SK-N-SH (cell line): Measurements from ENCODE around the gene FOXG1.

Experiments
- CHD2 ChIP-seq: fragments of 150-350 bp; IDR thresholded peaks from 2 replicates; pipeline ENCODE4 v1.6.1; 2018; ENCODE audit warnings: low read length; ENCODE audit not compliant: partially characterized antibody
- CTCF ChIP-seq: fragments of 200-600 bp; sonication (generic); IDR thresholded peaks from 2 replicates; pipeline ENCODE4 v1.6.1; 2017; ENCODE audit warnings: antibody characterized with exemption, mild to moderate bottlenecking, moderate library complexity
- EP300 ChIP-seq, 2 experiments: IDR thresholded peaks; 2 replicates each; pipeline versions ENCODE4 v1.4.0 to v1.6.1; 2012; ENCODE audit warnings: borderline replicate concordance in 1 of 2, low read depth in 1 of 2, low read length in 1 of 2
- GABPA ChIP-seq: IDR thresholded peaks from 2 replicates; pipeline ENCODE4 v1.4.0; 2012; ENCODE audit warnings: low read depth, mild to moderate bottlenecking
- JUND ChIP-seq: IDR thresholded peaks from 2 replicates; pipeline ENCODE4 v1.4.0; 2012
- POLR2AphosphoS5 ChIP-seq: IDR thresholded peaks from 2 replicates; pipeline ENCODE4 v1.6.1; 2012; ENCODE audit warnings: low read depth, low read length
- REST ChIP-seq: IDR thresholded peaks from 2 replicates; pipeline ENCODE4 v1.6.1; 2012; ENCODE audit warnings: mild to moderate bottlenecking, low read depth, low read length, moderate library complexity
- TAF1 ChIP-seq: IDR thresholded peaks from 2 replicates; pipeline ENCODE4 v1.6.1; 2012; ENCODE audit warnings: low read depth, mild to moderate bottlenecking, low read length, moderate library complexity, borderline replicate concordance
- TEAD4 ChIP-seq: IDR thresholded peaks from 2 replicates; pipeline ENCODE4 v1.4.0; 2012; ENCODE audit warnings: mild to moderate bottlenecking, borderline replicate concordance; ENCODE audit not compliant: insufficient read depth
- ZBTB33 ChIP-seq: IDR thresholded peaks from 2 replicates; pipeline ENCODE4 v1.4.0; 2012; ENCODE audit warnings: low read depth, borderline replicate concordance
- TF ChIP-seq, protein P1 (sequence below): fragments of 150-350 bp; IDR thresholded peaks from 2 replicates; pipeline ENCODE4 v1.6.1; 2017; ENCODE audit warnings: antibody characterized with exemption, low read length, low read depth, borderline replicate concordance

DNA sequence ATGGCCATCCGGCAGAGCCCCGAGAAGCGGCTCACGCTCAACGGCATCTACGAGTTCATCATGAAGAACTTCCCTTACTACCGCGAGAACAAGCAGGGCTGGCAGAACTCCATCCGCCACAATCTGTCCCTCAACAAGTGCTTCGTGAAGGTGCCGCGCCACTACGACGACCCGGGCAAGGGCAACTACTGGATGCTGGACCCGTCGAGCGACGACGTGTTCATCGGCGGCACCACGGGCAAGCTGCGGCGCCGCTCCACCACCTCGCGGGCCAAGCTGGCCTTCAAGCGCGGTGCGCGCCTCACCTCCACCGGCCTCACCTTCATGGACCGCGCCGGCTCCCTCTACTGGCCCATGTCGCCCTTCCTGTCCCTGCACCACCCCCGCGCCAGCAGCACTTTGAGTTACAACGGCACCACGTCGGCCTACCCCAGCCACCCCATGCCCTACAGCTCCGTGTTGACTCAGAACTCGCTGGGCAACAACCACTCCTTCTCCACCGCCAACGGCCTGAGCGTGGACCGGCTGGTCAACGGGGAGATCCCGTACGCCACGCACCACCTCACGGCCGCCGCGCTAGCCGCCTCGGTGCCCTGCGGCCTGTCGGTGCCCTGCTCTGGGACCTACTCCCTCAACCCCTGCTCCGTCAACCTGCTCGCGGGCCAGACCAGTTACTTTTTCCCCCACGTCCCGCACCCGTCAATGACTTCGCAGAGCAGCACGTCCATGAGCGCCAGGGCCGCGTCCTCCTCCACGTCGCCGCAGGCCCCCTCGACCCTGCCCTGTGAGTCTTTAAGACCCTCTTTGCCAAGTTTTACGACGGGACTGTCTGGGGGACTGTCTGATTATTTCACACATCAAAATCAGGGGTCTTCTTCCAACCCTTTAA lies 1.5 kb downstream of the FOXG1 start:
- TF ChIP-seq, protein P1, sequence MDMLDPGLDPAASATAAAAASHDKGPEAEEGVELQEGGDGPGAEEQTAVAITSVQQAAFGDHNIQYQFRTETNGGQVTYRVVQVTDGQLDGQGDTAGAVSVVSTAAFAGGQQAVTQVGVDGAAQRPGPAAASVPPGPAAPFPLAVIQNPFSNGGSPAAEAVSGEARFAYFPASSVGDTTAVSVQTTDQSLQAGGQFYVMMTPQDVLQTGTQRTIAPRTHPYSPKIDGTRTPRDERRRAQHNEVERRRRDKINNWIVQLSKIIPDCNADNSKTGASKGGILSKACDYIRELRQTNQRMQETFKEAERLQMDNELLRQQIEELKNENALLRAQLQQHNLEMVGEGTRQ, result no peak
- TF ChIP-seq CTCF, result no peak
- no peak for TF ChIP-seq GABPA
- no peak for TF ChIP-seq JUND
- no peak for TF ChIP-seq TAF1
- no peak for TF ChIP-seq EP300 (IDR thresholded peaks at IDR 0.05; ENCODE audit: borderline replicate concordance in 1 of 2, low read depth in 1 of 2, low read length in 1 of 2)
- no peak for TF ChIP-seq CHD2
- no peak for TF ChIP-seq TEAD4
- no peak for TF ChIP-seq REST
- TF ChIP-seq ZBTB33, result no peak
- TF ChIP-seq POLR2AphosphoS5, result no peak
